Measurements from ENCODE around the gene ELL2. TPM values are rescaled to one million over a fixed set of nuclear protein-coding genes. Genes with fewer than 3 reads are reported as not detected.
A peak's percentile ranks its signal among the peaks of the same experiment; 100 is the strongest.

Gene ELL2
- total and polyA plus RNA-seq, 9 of the 15 experiments (the other 6 are each of a cell fraction or from before 2014, with no cell fraction given) = 4.3 to 18.3 (median 14.5) TPM

GRCh38 chr5:95961617-95962474, at the start of gene ELL2 (continued):
- TF ChIP-seq ZNF407 (IDR thresholded peaks at IDR 0.05; ENCODE audit: low read depth) (no peak), MYBL2 (IDR thresholded peaks at IDR 0.05; ENCODE audit: low read depth) (no peak), MYBL2 (CRISPR knock-in tag; IDR thresholded peaks at IDR 0.05; ENCODE audit: borderline replicate concordance) (no peak), NFIC (IDR thresholded peaks at IDR 0.05) (peak; percentile 80), ZNF175 (CRISPR knock-in tag; IDR thresholded peaks at IDR 0.05; ENCODE audit: low read depth) (no peak), ZNF224 (CRISPR knock-in tag; IDR thresholded peaks at IDR 0.05) (no peak), CXXC5 (CRISPR knock-in tag; IDR thresholded peaks at IDR 0.05) (peak; percentile 83), BCLAF1 (IDR thresholded peaks at IDR 0.05; ENCODE audit: borderline replicate concordance in 1 of 2, control insufficient read depth in 1 of 2, low read depth in 2 of 2, low read length in 1 of 2) (no peak), CBX3 (IDR thresholded peaks at IDR 0.05; ENCODE audit: borderline replicate concordance in 1 of 2, low read length in 2 of 2) (no peak), CREB1 (IDR thresholded peaks at IDR 0.05) (peak; percentile 100), CREB1 (CRISPR knock-in tag; IDR thresholded peaks at IDR 0.05) (peak; percentile 98), PRMT5 (CRISPR knock-in tag; IDR thresholded peaks at IDR 0.05) (no peak), ZNF197 (CRISPR knock-in tag; IDR thresholded peaks at IDR 0.05; ENCODE audit: low read depth) (no peak)
- TF ChIP-seq, protein P1, sequence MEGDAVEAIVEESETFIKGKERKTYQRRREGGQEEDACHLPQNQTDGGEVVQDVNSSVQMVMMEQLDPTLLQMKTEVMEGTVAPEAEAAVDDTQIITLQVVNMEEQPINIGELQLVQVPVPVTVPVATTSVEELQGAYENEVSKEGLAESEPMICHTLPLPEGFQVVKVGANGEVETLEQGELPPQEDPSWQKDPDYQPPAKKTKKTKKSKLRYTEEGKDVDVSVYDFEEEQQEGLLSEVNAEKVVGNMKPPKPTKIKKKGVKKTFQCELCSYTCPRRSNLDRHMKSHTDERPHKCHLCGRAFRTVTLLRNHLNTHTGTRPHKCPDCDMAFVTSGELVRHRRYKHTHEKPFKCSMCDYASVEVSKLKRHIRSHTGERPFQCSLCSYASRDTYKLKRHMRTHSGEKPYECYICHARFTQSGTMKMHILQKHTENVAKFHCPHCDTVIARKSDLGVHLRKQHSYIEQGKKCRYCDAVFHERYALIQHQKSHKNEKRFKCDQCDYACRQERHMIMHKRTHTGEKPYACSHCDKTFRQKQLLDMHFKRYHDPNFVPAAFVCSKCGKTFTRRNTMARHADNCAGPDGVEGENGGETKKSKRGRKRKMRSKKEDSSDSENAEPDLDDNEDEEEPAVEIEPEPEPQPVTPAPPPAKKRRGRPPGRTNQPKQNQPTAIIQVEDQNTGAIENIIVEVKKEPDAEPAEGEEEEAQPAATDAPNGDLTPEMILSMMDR (IDR thresholded peaks at IDR 0.05 in 2 of 3, conservative IDR thresholded peaks at IDR 0.05 in 1 of 3; ENCODE audit: insufficient read depth in 2 of 3, low read depth in 1 of 3, low read length in 3 of 3) = no peak

All from K562 (cell line).